Measurements from ENCODE around the gene RPL7A. TPM values are rescaled to one million over a fixed set of nuclear protein-coding genes. Genes with fewer than 3 reads are reported as not detected.

Gene RPL7A
- total and polyA plus RNA-seq, 2 of the 13 experiments (the other 11 are each of a cell fraction or from before 2014, with no cell fraction given), result 2,401 to 2,938 TPM

- TF ChIP-seq ZNF276 (CRISPR knock-in tag; IDR thresholded peaks at IDR 0.05; ENCODE audit: low read depth) (0 out of 2 replicates have a peak, but pooled peaks have one; percentile 16), ELF3 (CRISPR knock-in tag; IDR thresholded peaks at IDR 0.05) (peak; percentile 38), RELA (CRISPR knock-in tag; IDR thresholded peaks at IDR 0.05) (peak; percentile 31; the same call in 1 of the 2 replicates), GATAD1 (CRISPR knock-in tag; IDR thresholded peaks at IDR 0.05) (peak; percentile 27; the same call in 1 of the 2 replicates), SRF (IDR thresholded peaks at IDR 0.05; ENCODE audit: low read depth, low read length) (peak; percentile 38; the same call in 1 of the 2 replicates), ZBTB4 (CRISPR knock-in tag; IDR thresholded peaks at IDR 0.05; ENCODE audit: borderline replicate concordance) (no peak), ZNF724P (CRISPR knock-in tag; IDR thresholded peaks at IDR 0.05; ENCODE audit: borderline replicate concordance) (peak; percentile 61; the same call in 1 of the 2 replicates), ZNF589 (CRISPR knock-in tag; conservative IDR thresholded peaks at IDR 0.05) (0 out of 2 replicates have a peak, but pooled peaks have one; percentile 23), KLF6 (CRISPR knock-in tag; IDR thresholded peaks at IDR 0.05) (peak; percentile 41; the same call in 1 of the 2 replicates), SALL1 (CRISPR knock-in tag; IDR thresholded peaks at IDR 0.05) (peak; percentile 80), ZNF292 (CRISPR knock-in tag; IDR thresholded peaks at IDR 0.05; ENCODE audit: borderline replicate concordance, low read depth) (0 out of 2 replicates have a peak, but pooled peaks have one; percentile 18), TFDP1 (CRISPR knock-in tag; IDR thresholded peaks at IDR 0.05; ENCODE audit: borderline replicate concordance) (peak; percentile 89; the same call in 1 of the 2 replicates), MYC (CRISPR knock-in tag; IDR thresholded peaks at IDR 0.05; ENCODE audit: borderline replicate concordance) (peak; percentile 59; the same call in 1 of the 2 replicates), HNRNPLL (IDR thresholded peaks at IDR 0.05; ENCODE audit: low read depth, low read length, poor library complexity, severe bottlenecking) (peak; percentile 82)
- TF ChIP-seq, protein P1, sequence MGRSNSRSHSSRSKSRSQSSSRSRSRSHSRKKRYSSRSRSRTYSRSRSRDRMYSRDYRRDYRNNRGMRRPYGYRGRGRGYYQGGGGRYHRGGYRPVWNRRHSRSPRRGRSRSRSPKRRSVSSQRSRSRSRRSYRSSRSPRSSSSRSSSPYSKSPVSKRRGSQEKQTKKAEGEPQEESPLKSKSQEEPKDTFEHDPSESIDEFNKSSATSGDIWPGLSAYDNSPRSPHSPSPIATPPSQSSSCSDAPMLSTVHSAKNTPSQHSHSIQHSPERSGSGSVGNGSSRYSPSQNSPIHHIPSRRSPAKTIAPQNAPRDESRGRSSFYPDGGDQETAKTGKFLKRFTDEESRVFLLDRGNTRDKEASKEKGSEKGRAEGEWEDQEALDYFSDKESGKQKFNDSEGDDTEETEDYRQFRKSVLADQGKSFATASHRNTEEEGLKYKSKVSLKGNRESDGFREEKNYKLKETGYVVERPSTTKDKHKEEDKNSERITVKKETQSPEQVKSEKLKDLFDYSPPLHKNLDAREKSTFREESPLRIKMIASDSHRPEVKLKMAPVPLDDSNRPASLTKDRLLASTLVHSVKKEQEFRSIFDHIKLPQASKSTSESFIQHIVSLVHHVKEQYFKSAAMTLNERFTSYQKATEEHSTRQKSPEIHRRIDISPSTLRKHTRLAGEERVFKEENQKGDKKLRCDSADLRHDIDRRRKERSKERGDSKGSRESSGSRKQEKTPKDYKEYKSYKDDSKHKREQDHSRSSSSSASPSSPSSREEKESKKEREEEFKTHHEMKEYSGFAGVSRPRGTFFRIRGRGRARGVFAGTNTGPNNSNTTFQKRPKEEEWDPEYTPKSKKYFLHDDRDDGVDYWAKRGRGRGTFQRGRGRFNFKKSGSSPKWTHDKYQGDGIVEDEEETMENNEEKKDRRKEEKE (IDR thresholded peaks at IDR 0.05), result no peak
- TF ChIP-seq, protein P2, sequence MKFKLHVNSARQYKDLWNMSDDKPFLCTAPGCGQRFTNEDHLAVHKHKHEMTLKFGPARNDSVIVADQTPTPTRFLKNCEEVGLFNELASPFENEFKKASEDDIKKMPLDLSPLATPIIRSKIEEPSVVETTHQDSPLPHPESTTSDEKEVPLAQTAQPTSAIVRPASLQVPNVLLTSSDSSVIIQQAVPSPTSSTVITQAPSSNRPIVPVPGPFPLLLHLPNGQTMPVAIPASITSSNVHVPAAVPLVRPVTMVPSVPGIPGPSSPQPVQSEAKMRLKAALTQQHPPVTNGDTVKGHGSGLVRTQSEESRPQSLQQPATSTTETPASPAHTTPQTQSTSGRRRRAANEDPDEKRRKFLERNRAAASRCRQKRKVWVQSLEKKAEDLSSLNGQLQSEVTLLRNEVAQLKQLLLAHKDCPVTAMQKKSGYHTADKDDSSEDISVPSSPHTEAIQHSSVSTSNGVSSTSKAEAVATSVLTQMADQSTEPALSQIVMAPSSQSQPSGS (CRISPR knock-in tag; IDR thresholded peaks at IDR 0.05), result 0 out of 2 replicates have a peak, but pooled peaks have one; percentile 11
Measured at GRCh38 chr9:133375724-133376654, 28.0 kb downstream of the RPL7A start, which contains the start of the genes STKLD1 and SURF4 (continued).

All from HepG2 (cell line).